NCI-H524 (cell line): ENCODE data around the gene GPC2.
"Not testable (repeated sequence)": the region's sequence is repeated elsewhere in the genome, so short reads cannot be mapped to it uniquely, and the experiment has no call there.

Experiments used
- DNase-seq, 2 experiments: peaks; one replicate each; lab custom pipeline; 2025; lab: John Stamatoyannopoulos, UW

GPC2 gene

GRCh38 chr7:100152404-100152803 lies 24.8 kb downstream of the GPC2 start:
- no peak for DNase-seq

- DNase-seq: peak; percentile 97 to 99
These were observed 28.4 kb downstream of the GPC2 start, which contains the start of gene LAMTOR4 for GRCh38 chr7:100148559-100149328. TSS of gene LAMTOR4 (plus strand) at chr7:100148918. CDS start at chr7:100148973, 55 bp downstream.

- DNase-seq: no peak
These were observed 29.0 kb downstream of the GPC2 start for GRCh38 chr7:100148225-100148558.

- DNase-seq: no peak
These were observed 29.9 kb downstream of the GPC2 start for GRCh38 chr7:100147278-100147677.

- DNase-seq: not testable (repeated sequence)
These were observed 30.8 kb downstream of the GPC2 start for GRCh38 chr7:100146350-100146749.

GRCh38 chr7:100142461-100142860 lies 34.7 kb downstream of the GPC2 start:
- DNase-seq: no peak

GRCh38 chr7:100141555-100141949 lies 35.6 kb downstream of the GPC2 start:
- no peak for DNase-seq

- no peak for DNase-seq
These were observed 39.1 kb downstream of the GPC2 start for GRCh38 chr7:100137851-100138760.

- DNase-seq: peak; percentile 42 to 70
These were observed 44.5 kb downstream of the GPC2 start for GRCh38 chr7:100132697-100133151.

GRCh38 chr7:100132126-100132525 lies 45.1 kb downstream of the GPC2 start:
- DNase-seq: peak; percentile 31 to 52

- peak in 1 of 2 experiments; percentile 62 for DNase-seq
These were observed 46.4 kb downstream of the GPC2 start for GRCh38 chr7:100130608-100131453.

GRCh38 chr7:100130220-100130607 lies 47.0 kb downstream of the GPC2 start:
- not testable (repeated sequence) for DNase-seq

GRCh38 chr7:100128637-100128963 lies 48.6 kb downstream of the GPC2 start:
- DNase-seq: no peak

GRCh38 chr7:100127866-100128636 lies 49.1 kb downstream of the GPC2 start:
- DNase-seq: peak in 1 of 2 experiments; percentile 48

GRCh38 chr7:100126931-100127865 lies 50.0 kb downstream of the GPC2 start, which contains the start of gene MBLAC1:
TSS of gene MBLAC1 (plus strand) at chr7:100126967. CDS start at chr7:100127396, 429 bp downstream.
- peak; percentile 77 to 88 for DNase-seq

GRCh38 chr7:100126239-100126930 lies 50.8 kb downstream of the GPC2 start:
- peak in 1 of 2 experiments; percentile 41 for DNase-seq

GRCh38 chr7:100124301-100125230 lies 52.6 kb downstream of the GPC2 start:
- no peak for DNase-seq

GRCh38 chr7:100122568-100122967 lies 54.6 kb downstream of the GPC2 start:
- DNase-seq: no peak
